Activated CD4-positive, alpha-beta T cell treated with anti-CD3 and anti-CD28 coated beads, Interleukin-2, amount 50 U/mL, for 24 hours (primary cell): ENCODE data around the gene ZSCAN20.

Experiments used
- DNase-seq, 2 donors: peaks; one replicate each; pipeline ENCODE4 v3.0.0-alpha.2; 2020; ENCODE audit warnings: low read depth in 1 of 2, low spot score in 1 of 2

Gene ZSCAN20

GRCh38 chr1:33529957-33530356 lies 57.5 kb downstream of the ZSCAN20 start:
- no peak for DNase-seq

GRCh38 chr1:33532250-33532649 lies 59.8 kb downstream of the ZSCAN20 start:
- no peak for DNase-seq

- no peak for DNase-seq
Observed at GRCh38 chr1:33532936-33533335, 60.5 kb downstream of the ZSCAN20 start.

- no peak for DNase-seq
Observed at GRCh38 chr1:33535334-33535733, 62.9 kb downstream of the ZSCAN20 start.

- DNase-seq = no peak
Observed at GRCh38 chr1:33537885-33538284, 65.4 kb downstream of the ZSCAN20 start.

- DNase-seq = no peak
Observed at GRCh38 chr1:33541966-33542365, 69.5 kb downstream of the ZSCAN20 start.
